GM12872 (cell line): ENCODE measurements around the gene CNTRL.

ENCODE experiments used
- CTCF ChIP-seq: IDR thresholded peaks from 3 replicates; pipeline ENCODE4 v1.5.1; 2011; ENCODE audit warnings: low read depth, mild to moderate bottlenecking, low read length, moderate library complexity; ENCODE audit not compliant: insufficient read depth

Gene CNTRL

GRCh38 chr9:121220996-121221663 is 146.4 kb downstream of the CNTRL start:
- TF ChIP-seq CTCF, result no peak

- no peak for TF ChIP-seq CTCF
These were observed 146.9 kb downstream of the CNTRL start for GRCh38 chr9:121221664-121222055.

GRCh38 chr9:121222524-121223171 is 147.9 kb downstream of the CNTRL start:
- peak; percentile 52; the same call in 2 of the 3 replicates for TF ChIP-seq CTCF

- no peak for TF ChIP-seq CTCF
These were observed 150.5 kb downstream of the CNTRL start for GRCh38 chr9:121225240-121225639.

- no peak for TF ChIP-seq CTCF
These were observed 151.4 kb downstream of the CNTRL start for GRCh38 chr9:121226175-121226574.
